ACC112 (cell line): ENCODE data around the gene ALDH7A1.
A peak's percentile ranks its signal among the peaks of the same experiment; 100 is the strongest.

Source experiments
- H2AFZ ChIP-seq: fragments of 200-600 bp; sonication (generic); one replicate; pipeline ENCODE4 v1.6.0; 2017; ENCODE audit warnings: antibody characterized with exemption, low read length; ENCODE audit not compliant: unreplicated experiment
- H3K27ac ChIP-seq: fragments of 200-600 bp; sonication (generic); 2 replicates; pipeline ENCODE4 v1.5.1; 2014; ENCODE audit warnings: low read depth, mild to moderate bottlenecking, antibody characterized with exemption, low read length, moderate library complexity
- H3K27me3 ChIP-seq: fragments of 200-600 bp; sonication (generic); 2 replicates; pipeline ENCODE4 v1.6.1; 2014; ENCODE audit warnings: mild to moderate bottlenecking, antibody characterized with exemption, low read length, moderate library complexity, mixed read lengths; ENCODE audit not compliant: insufficient read depth
- H3K36me3 ChIP-seq: fragments of 200-600 bp; sonication (generic); 2 replicates; pipeline ENCODE4 v1.6.1; 2016; ENCODE audit warnings: mild to moderate bottlenecking, antibody characterized with exemption, low read length, moderate library complexity, mixed read lengths; ENCODE audit not compliant: insufficient read depth
- H3K4me1 ChIP-seq: fragments of 200-600 bp; sonication (generic); one replicate; pipeline ENCODE4 v1.6.1; 2016; ENCODE audit warnings: low read length, mixed read lengths; ENCODE audit not compliant: insufficient read depth, unreplicated experiment, control insufficient read depth
- H3K4me3 ChIP-seq: fragments of 200-600 bp; sonication (generic); 2 replicates; pipeline ENCODE4 v1.5.1; 2014; ENCODE audit warnings: mild to moderate bottlenecking, low read depth, low read length
- H3K79me2 ChIP-seq: fragments of 200-600 bp; sonication (generic); one replicate; pipeline ENCODE4 v1.6.0; 2016; ENCODE audit warnings: low read length; ENCODE audit not compliant: control insufficient read depth, unreplicated experiment, insufficient read depth

ALDH7A1 gene

GRCh38 chr5:126511961-126512360, 83.1 kb downstream of the ALDH7A1 start:
- Histone ChIP-seq H3K79me2 (no peaks in the 10 kb centered on the region), H2AFZ (no peak overlapping the region), H3K36me3 (no peaks in the 10 kb centered on the region), H3K4me1 (peaks cover 52% of the 10 kb centered on the region), H3K4me3 (no peak overlapping the region), H3K27ac (no peak overlapping the region), H3K27me3 (no peaks in the 10 kb centered on the region)

GRCh38 chr5:126509339-126509738, 85.7 kb downstream of the ALDH7A1 start:
- Histone ChIP-seq H2AFZ (peak overlapping the region; percentile 87), H3K27me3 (no peaks in the 10 kb centered on the region), H3K79me2 (no peaks in the 10 kb centered on the region), H3K4me3 (peak overlapping the region; percentile 7; the same call in 1 of the 2 replicates), H3K27ac (peak overlapping the region; percentile 83), H3K4me1 (peaks cover 34% of the 10 kb centered on the region), H3K36me3 (no peaks in the 10 kb centered on the region)

GRCh38 chr5:126508962-126509279, 86.1 kb downstream of the ALDH7A1 start:
- H2AFZ ChIP-seq = peak overlapping the region; percentile 87
- H3K36me3 ChIP-seq = no peaks in the 10 kb centered on the region

GRCh38 chr5:126508251-126508961, 86.6 kb downstream of the ALDH7A1 start:
- Histone ChIP-seq H3K36me3 (no peaks in the 10 kb centered on the region), H3K27me3 (no peaks in the 10 kb centered on the region), H3K79me2 (no peaks in the 10 kb centered on the region), H2AFZ (peak overlapping the region; percentile 87), H3K4me3 (peak overlapping the region; percentile 27; the same call in 1 of the 2 replicates), H3K27ac (peak overlapping the region; percentile 83), H3K4me1 (peaks cover 34% of the 10 kb centered on the region)

More at GRCh38 chr5:126508962-126509279, 86.1 kb downstream of the ALDH7A1 start:
- H3K27me3 ChIP-seq = no peaks in the 10 kb centered on the region
- peak overlapping the region; percentile 83 for H3K27ac ChIP-seq
- no peaks in the 10 kb centered on the region for H3K79me2 ChIP-seq
- peaks cover 34% of the 10 kb centered on the region for H3K4me1 ChIP-seq
- peak overlapping the region; percentile 27; the same call in 1 of the 2 replicates for H3K4me3 ChIP-seq

GRCh38 chr5:126506079-126506478, 88.9 kb downstream of the ALDH7A1 start:
- Histone ChIP-seq H3K4me3 (no peak overlapping the region), H3K4me1 (peaks cover 32% of the 10 kb centered on the region), H3K27ac (no peak overlapping the region), H3K36me3 (no peaks in the 10 kb centered on the region), H3K79me2 (no peaks in the 10 kb centered on the region), H3K27me3 (no peaks in the 10 kb centered on the region), H2AFZ (no peak overlapping the region)

- Histone ChIP-seq H3K79me2 (no peaks in the 10 kb centered on the region), H3K4me1 (peaks cover 19% of the 10 kb centered on the region), H2AFZ (peak overlapping the region; percentile 83), H3K27ac (peak overlapping the region; percentile 65), H3K27me3 (no peaks in the 10 kb centered on the region), H3K36me3 (no peaks in the 10 kb centered on the region), H3K4me3 (peak overlapping the region; percentile 55; the same call in 1 of the 2 replicates)
These were observed 91.4 kb downstream of the ALDH7A1 start for GRCh38 chr5:126503602-126504104.

- Histone ChIP-seq H2AFZ (no peak overlapping the region), H3K4me3 (no peak overlapping the region), H3K79me2 (no peaks in the 10 kb centered on the region), H3K27me3 (no peaks in the 10 kb centered on the region), H3K27ac (no peak overlapping the region), H3K36me3 (no peaks in the 10 kb centered on the region), H3K4me1 (peaks cover 16% of the 10 kb centered on the region)
These were observed 93.6 kb downstream of the ALDH7A1 start for GRCh38 chr5:126501448-126501847.

GRCh38 chr5:126499853-126500342, 95.1 kb downstream of the ALDH7A1 start:
- Histone ChIP-seq H2AFZ (no peak overlapping the region), H3K27me3 (no peaks in the 10 kb centered on the region), H3K79me2 (no peaks in the 10 kb centered on the region), H3K4me3 (no peak overlapping the region), H3K27ac (no peak overlapping the region), H3K36me3 (no peaks in the 10 kb centered on the region), H3K4me1 (peaks cover 16% of the 10 kb centered on the region)

- no peak overlapping the region for H3K4me3 ChIP-seq
- peaks cover 12% of the 10 kb centered on the region for H3K4me1 ChIP-seq
- no peaks in the 10 kb centered on the region for H3K36me3 ChIP-seq
- no peak overlapping the region for H2AFZ ChIP-seq
- H3K79me2 ChIP-seq = no peaks in the 10 kb centered on the region
- H3K27me3 ChIP-seq = no peaks in the 10 kb centered on the region
- H3K27ac ChIP-seq = no peak overlapping the region
These were observed 95.7 kb downstream of the ALDH7A1 start for GRCh38 chr5:126499278-126499677.

- Histone ChIP-seq H3K79me2 (no peaks in the 10 kb centered on the region), H2AFZ (no peak overlapping the region), H3K27ac (no peak overlapping the region), H3K27me3 (no peaks in the 10 kb centered on the region), H3K36me3 (peaks cover 5% of the 10 kb centered on the region; the same call in 1 of the 2 replicates), H3K4me1 (no peaks in the 10 kb centered on the region), H3K4me3 (no peak overlapping the region)
These were observed 97.5 kb downstream of the ALDH7A1 start for GRCh38 chr5:126497506-126497905.

- Histone ChIP-seq H3K27me3 (no peaks in the 10 kb centered on the region), H3K4me3 (no peak overlapping the region), H3K79me2 (no peaks in the 10 kb centered on the region), H3K36me3 (peaks cover 5% of the 10 kb centered on the region; the same call in 1 of the 2 replicates), H3K4me1 (no peaks in the 10 kb centered on the region), H2AFZ (no peak overlapping the region), H3K27ac (no peak overlapping the region)
These were observed 100.6 kb downstream of the ALDH7A1 start for GRCh38 chr5:126494393-126494792.
